HuH-7.5 (cell line): ENCODE measurements around the gene CBLN3.
"Not testable (repeated sequence)": the region's sequence is repeated elsewhere in the genome, so short reads cannot be mapped to it uniquely, and the experiment has no call there.

Source experiments
- DNase-seq: peaks from one replicate; pipeline ENCODE4 v3.0.0; 2011; ENCODE audit warnings: low spot score

CBLN3 gene

GRCh38 chr14:24401810-24402702 is 27.4 kb downstream of the CBLN3 start:
- DNase-seq: no peak

- no peak for DNase-seq
These were observed 29.3 kb downstream of the CBLN3 start for GRCh38 chr14:24399999-24400718.

DNA sequence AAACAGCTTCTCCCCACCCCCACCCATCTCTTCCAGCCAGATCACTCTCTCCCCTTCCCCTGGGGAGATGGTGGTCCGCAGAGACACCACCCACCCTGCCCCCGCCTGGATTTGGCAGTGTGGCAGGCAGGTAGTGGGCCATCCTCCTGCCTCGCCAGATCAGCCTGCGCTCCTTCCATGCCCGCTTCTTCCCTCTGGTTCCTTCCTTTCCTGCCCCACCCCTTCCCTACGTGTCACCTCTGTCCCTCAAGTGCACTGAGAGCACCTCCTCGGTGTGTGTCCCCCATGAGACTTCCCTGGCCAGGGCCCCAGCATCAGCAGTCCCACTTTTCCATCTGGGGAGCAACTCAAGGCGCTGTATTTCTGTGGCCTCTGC is 30.0 kb downstream of the CBLN3 start:
- no peak for DNase-seq

GRCh38 chr14:24398653-24399446 is 30.6 kb downstream of the CBLN3 start, which contains the start of gene NYNRIN:
Gene NYNRIN (plus strand): TSS chr14:24399003. CDS start chr14:24399247, 244 bp downstream.
- DNase-seq: no peak

DNA sequence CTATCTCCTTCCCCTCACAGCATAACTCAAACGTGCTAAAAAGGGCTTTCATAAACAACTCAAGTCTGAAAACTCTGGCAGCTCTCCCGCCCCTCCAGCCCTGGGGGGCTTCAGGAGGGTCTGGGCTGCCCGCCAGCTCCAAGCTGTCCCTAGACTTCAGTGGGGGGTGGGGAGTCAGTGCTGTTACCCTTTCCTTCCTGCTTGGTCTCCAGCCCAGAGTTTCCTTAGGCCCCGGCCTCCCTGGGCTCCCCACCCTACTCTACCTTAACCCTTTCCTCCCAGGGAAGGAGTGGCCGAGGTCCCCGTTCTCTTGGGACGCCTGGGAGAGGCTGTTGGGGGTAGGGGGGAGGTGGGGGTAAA is 31.2 kb downstream of the CBLN3 start:
- no peak for DNase-seq

- no peak for DNase-seq
These were observed 31.7 kb downstream of the CBLN3 start for GRCh38 chr14:24397639-24398292.

- DNase-seq: no peak
These were observed 33.6 kb downstream of the CBLN3 start for GRCh38 chr14:24395609-24396582.

DNA sequence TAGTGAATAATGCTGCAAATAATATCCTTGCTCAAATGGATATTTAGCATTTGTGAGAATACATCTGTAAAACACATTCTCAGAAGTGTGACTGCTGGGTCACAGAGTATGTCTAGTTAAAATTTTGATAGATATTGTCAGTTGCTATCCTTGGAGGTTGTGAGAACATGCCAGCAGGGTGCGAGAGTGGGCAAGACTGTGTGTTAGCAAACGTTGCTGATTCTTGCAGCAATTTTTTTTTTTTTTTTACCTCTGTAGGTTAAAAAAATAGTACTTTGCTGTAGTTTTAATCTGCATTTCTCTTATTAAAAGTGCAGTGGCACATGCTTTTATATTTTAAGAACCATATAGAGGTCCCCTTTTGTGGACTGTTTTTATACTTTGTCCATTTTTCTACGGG is 35.2 kb downstream of the CBLN3 start:
- no peak for DNase-seq

DNA sequence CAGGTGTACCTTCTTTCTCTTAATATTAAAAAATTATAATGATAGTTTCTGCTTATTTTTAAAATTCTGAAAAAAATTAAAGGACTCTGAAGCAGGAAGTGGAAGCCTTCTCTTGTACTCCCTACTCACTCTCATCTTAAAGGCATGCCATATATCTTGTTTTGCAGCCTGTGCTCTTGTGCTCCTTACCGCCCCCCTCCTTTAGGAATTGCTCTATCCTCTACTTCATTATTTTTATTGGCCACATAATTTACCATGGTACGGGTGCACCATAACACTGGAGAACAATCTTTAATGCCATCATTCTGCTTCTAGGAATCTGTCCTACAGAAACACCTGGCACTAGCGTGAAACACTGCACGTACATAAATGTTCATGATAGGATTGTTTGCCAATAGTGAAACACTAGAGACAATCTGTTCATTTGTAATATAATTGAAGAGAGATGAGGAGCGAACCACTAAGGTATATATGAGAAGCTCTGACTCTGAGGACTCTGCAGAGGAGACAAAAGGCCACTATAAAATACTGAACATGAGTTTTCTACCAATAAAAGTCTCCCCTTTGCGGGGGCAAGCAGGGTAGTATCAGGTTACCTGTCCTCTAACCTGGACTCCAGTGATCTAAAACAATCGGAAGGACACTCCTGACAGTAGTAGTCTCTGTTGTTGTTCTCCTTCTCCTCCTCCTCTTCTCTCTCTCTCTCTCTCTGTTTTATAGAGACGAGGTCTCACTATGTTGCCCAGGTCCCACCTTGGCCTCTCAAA is 37.0 kb downstream of the CBLN3 start:
- DNase-seq: no peak

DNA sequence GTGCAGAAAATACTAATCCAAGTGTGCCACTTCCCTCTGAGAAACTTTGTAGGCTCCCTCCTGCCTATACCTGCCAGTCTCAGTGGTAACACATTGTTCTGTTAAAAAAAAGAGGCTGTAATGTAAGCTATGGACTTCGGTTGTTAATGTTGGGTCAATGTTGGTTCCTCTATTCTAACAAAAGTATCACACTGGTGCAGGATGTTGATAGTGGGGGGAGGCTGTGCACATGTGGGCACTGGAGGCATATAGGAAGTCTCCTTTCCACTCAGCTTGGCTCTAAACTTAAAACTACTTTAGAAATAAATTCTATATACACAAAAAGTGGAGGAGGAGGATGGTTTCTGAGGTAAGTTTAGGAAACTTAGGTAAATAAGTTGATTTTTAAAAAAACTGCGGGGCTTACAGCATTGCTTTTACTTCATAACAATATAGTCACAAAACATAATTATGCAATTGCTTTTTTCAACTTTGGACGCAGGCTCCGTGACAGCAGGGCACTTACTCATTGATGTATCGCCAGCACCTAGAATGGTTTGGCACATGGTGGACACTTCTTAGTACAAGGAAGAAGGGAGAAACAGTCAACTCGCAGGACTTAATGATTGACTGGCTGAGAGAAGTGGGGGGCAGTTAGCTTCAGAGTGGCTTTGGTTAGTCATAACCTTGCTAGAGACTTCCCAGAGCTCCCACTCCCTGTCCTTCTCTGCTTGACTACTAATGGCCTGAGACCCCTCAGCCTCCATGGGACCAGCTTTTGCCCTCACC is 38.6 kb downstream of the CBLN3 start:
- DNase-seq: no peak

DNA sequence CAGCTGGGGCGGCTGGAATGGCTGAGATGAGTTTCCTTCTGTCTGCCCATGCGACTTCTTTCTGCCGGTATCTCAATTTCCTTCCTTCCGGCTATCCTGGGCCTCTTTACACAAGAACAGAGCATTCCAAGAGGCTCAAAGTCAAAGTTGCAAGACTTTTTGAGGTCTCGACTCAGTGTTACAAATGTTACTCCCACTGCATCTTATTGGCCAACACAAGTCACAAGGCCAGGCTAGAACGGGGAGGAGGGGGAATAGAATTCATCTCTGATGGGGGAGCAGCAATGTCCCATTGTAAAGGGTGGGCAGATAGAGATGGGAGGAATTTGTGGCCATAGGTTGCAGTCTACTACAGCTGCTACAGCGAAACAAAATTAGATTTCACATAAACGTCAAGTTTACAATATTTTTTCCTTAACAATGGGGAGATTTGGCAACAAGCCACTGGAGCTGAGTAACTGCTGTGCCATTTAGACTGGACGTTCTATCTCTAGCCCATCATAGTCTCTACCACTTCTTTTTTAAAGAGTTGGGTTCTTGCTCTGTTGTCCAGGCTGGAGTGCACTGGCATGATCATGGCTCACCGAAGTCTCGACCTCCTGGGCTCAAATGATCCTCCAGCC is 40.1 kb downstream of the CBLN3 start:
- DNase-seq: no peak

- DNase-seq: no peak
These were observed 40.8 kb downstream of the CBLN3 start for GRCh38 chr14:24388474-24389179.

- not testable (repeated sequence) for DNase-seq
These were observed 41.9 kb downstream of the CBLN3 start for GRCh38 chr14:24387579-24387978.

DNA sequence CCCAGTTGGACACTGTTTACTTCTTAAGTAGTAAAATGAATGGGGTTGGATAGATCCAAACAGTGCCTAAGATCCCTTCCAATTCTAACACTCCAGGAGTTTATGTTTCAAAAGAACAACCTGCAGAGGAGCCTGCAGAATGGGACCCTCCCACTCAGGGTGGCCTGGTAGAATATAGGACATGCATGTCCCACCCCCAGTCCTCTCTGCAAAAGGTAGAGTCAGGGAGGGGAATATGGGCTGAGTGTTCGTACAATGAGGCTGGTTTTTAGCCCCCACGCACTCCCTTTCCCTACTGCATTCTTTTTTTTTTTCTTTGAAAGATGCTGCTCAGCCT is 42.5 kb downstream of the CBLN3 start:
- DNase-seq: no peak

DNA sequence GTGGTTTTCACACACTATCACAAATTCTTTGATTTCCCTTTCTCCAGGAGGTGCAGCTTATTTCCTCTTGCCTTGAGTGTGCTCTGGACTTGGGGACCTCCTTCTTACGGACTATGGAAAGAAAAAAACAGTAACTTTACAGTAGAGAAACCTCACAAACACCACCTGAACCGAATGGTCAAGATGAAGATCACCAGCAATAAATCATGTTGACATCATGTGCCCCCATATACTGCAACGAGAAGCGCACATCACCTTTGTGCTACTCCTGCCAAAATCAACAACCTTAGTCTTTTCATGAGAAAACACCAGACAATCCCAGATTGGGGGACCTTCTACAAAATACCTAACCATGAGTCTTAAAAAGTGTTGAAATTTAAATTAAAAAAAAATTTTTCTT is 43.9 kb downstream of the CBLN3 start:
- no peak for DNase-seq

DNA sequence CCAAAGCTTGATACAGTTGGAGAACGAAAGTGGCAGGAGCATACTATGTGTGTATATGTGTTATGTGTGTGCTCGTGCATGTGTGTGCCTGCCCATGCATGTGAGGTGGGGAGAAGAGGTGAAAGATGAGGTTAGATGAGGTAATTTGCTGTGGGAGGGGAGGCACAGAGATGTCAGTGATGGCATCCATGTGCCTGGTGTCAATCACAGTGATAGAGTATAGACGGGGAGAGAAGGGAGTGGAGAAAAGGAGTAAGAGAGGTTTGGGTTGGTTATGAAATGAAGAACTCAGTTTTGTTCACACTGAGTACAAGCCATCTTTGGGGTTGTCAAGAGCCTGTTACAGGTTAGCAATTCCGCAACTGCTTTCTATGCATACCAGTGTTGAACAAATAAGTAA is 45.3 kb downstream of the CBLN3 start:
- DNase-seq: no peak

DNA sequence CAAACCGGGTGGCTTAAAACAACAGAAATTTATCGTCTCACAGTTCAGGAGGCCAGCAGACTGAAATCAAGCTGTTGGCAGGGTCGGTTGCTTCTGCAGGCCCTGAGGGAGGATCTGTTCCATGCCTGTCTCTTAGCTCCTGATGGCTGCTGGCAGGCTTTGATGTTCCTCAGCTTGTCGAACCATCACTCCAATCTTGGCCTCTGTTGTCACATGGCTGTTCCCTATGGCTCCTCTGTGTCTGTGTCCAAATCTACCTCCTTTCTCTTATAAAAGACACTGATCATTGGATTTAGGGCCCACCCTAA is 47.5 kb downstream of the CBLN3 start:
- DNase-seq: no peak

DNA sequence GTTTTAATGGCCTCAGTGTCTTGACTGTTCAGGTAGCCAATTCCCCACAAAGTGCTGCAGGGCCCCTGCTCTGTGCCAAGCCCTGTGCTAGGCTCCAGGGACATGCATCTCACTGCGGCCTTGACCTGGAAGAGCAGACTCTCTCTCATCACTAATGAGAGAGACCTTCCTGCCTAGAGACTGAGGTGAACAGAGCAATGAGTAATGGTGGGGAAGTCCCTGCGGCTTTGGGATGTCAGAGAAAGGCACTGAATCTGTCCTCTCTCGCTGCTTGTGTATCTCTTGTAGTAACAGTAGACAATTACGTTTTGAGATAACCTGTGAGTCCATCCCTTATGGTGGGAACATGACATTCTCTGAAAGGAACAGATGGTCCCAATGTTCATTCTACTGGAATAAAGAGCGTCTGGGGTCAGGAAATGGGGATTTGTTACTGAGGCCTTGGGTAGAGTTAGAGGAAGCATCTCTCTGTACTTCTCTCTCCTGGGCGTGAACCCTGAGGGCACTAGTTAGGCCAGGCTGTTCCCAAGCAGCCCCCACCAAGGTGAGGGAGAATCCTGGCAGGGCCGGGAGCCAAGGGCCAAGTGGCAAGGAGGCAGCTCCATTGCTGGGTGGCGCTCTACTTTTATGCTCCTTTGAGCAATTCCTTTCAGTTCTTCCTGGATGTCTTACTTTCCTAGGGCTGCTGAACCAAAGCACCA is 48.0 kb downstream of the CBLN3 start:
- no peak for DNase-seq
